ENCODE data around the gene CBX4.

CBX4 gene

GRCh38 chr17:79830763-79831264 is 8.4 kb downstream of the CBX4 start:
- no peak overlapping the region for H3K4me2 ChIP-seq (ENCODE audit: low read depth, low read length)

GRCh38 chr17:79830303-79830702 is 8.9 kb downstream of the CBX4 start:
- DNase-seq, result no peak
- Histone ChIP-seq H3K79me2 (ENCODE audit: low read length) (no peaks in the 10 kb centered on the region), H3K9me3 (replicated peaks; ENCODE audit: insufficient read depth, low read length) (no peaks in the 10 kb centered on the region), H3K27ac (ENCODE audit: low read length) (no peak overlapping the region), H3F3A (ENCODE audit: insufficient read depth, low read length) (no peaks in the 10 kb centered on the region), H3K27me3 (replicated peaks; ENCODE audit: insufficient read depth, low read length) (peaks cover 35% of the 10 kb centered on the region), H3K9ac (ENCODE audit: low read length) (no peak overlapping the region), H3K9me2 (replicated peaks; ENCODE audit: insufficient read depth, low read length) (no peaks in the 10 kb centered on the region), H3K4me3 (ENCODE audit: low read length) (no peak overlapping the region), H4K20me1 (ENCODE audit: insufficient read depth, low read length) (no peaks in the 10 kb centered on the region), H2AFZ (ENCODE audit: low read length) (no peak overlapping the region), H3K4me1 (ENCODE audit: low read length) (no peaks in the 10 kb centered on the region), H3K4me2 (ENCODE audit: low read depth, low read length) (no peak overlapping the region), H3K36me3 (replicated peaks; ENCODE audit: insufficient read depth, low read length) (no peaks in the 10 kb centered on the region)
- TF ChIP-seq EZH2phosphoT487 (IDR thresholded peaks at IDR 0.05; ENCODE audit: low read length) (no peak), EZH2 (optimal IDR thresholded peaks at IDR 0.05; ENCODE audit: low read depth, low read length) (no peak), CTCF (IDR thresholded peaks at IDR 0.05; ENCODE audit: low read length) (no peak)

More at GRCh38 chr17:79830763-79831264, 8.4 kb downstream of the CBX4 start:
- Histone ChIP-seq H3K4me3 (ENCODE audit: low read length) (no peak overlapping the region), H4K20me1 (ENCODE audit: insufficient read depth, low read length) (no peaks in the 10 kb centered on the region), H3K27me3 (replicated peaks; ENCODE audit: insufficient read depth, low read length) (peaks cover 30% of the 10 kb centered on the region), H2AFZ (ENCODE audit: low read length) (no peak overlapping the region), H3K36me3 (replicated peaks; ENCODE audit: insufficient read depth, low read length) (no peaks in the 10 kb centered on the region), H3K9me2 (replicated peaks; ENCODE audit: insufficient read depth, low read length) (no peaks in the 10 kb centered on the region), H3K4me1 (ENCODE audit: low read length) (no peaks in the 10 kb centered on the region), H3K9me3 (replicated peaks; ENCODE audit: insufficient read depth, low read length) (no peaks in the 10 kb centered on the region), H3K79me2 (ENCODE audit: low read length) (no peaks in the 10 kb centered on the region), H3K27ac (ENCODE audit: low read length) (no peak overlapping the region), H3F3A (ENCODE audit: insufficient read depth, low read length) (no peaks in the 10 kb centered on the region), H3K9ac (ENCODE audit: low read length) (no peak overlapping the region)
- TF ChIP-seq EZH2 (optimal IDR thresholded peaks at IDR 0.05; ENCODE audit: low read depth, low read length) (no peak), CTCF (IDR thresholded peaks at IDR 0.05; ENCODE audit: low read length) (no peak), EZH2phosphoT487 (IDR thresholded peaks at IDR 0.05; ENCODE audit: low read length) (no peak)
- no peak for DNase-seq

- Histone ChIP-seq H2AFZ (ENCODE audit: low read length) (no peak overlapping the region), H3K4me1 (ENCODE audit: low read length) (no peaks in the 10 kb centered on the region), H3K36me3 (replicated peaks; ENCODE audit: insufficient read depth, low read length) (no peaks in the 10 kb centered on the region), H3K79me2 (ENCODE audit: low read length) (no peaks in the 10 kb centered on the region), H3K27ac (ENCODE audit: low read length) (no peak overlapping the region), H3K9ac (ENCODE audit: low read length) (no peak overlapping the region), H3K4me2 (ENCODE audit: low read depth, low read length) (no peak overlapping the region), H3K27me3 (replicated peaks; ENCODE audit: insufficient read depth, low read length) (peaks cover 43% of the 10 kb centered on the region), H4K20me1 (ENCODE audit: insufficient read depth, low read length) (no peaks in the 10 kb centered on the region), H3K9me3 (replicated peaks; ENCODE audit: insufficient read depth, low read length) (no peaks in the 10 kb centered on the region), H3F3A (ENCODE audit: insufficient read depth, low read length) (no peaks in the 10 kb centered on the region), H3K9me2 (replicated peaks; ENCODE audit: insufficient read depth, low read length) (no peaks in the 10 kb centered on the region), H3K4me3 (ENCODE audit: low read length) (no peak overlapping the region)
- TF ChIP-seq CTCF (IDR thresholded peaks at IDR 0.05; ENCODE audit: low read length), result no peak
- no peak for DNase-seq
Observed at GRCh38 chr17:79829457-79829856, 9.8 kb downstream of the CBX4 start.
